GM11168 (cell line): ENCODE data around the gene TXNRD1.
"Not testable (repeated sequence)": the region's sequence is repeated elsewhere in the genome, so short reads cannot be mapped to it uniquely, and the experiment has no call there.

Experiments
- in situ Hi-C: fragments of 300-500 bp; cut with MboI; formaldehyde crosslinking; loops from one replicate; pipeline ENCODE4 v1.12.0; 2022; ENCODE audit warnings: low sequenced_read_pairs; ENCODE audit not compliant: unreplicated experiment

Gene TXNRD1

GRCh38 chr12:104385510-104385909, 169.9 kb downstream of the TXNRD1 start:
- in situ Hi-C loops = loop anchor here (10.0 kb wide), 1 partner anchor 679 kb away; no protein-coding TSS in a partner anchor

- in situ Hi-C loops = loop anchor here (10.0 kb wide), 1 partner anchor 678 kb away; no protein-coding TSS in a partner anchor
Measured at GRCh38 chr12:104386461-104386860, 170.9 kb downstream of the TXNRD1 start.

DNA sequence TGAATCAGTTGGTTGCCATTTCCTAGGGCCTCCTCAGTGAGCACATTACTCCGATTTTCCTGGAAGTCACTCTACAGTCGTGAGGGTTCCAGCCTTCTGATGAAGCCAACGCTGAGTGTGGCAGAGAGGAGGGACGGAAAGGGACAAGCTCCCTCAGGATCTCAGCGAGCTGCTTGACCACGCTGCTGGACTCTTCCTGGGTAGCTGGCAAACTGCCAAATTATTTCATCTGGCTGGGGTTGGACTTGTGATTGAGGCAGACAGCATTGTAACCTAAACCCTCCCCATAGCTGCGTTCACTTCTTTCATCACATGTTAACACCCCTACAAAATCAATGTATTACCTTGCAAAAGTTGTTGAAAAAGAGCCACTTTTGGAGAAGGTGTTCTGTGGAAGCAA, 171.6 kb downstream of the TXNRD1 start:
- in situ Hi-C loops = loop anchor here (10.0 kb wide), 1 partner anchor 678 kb away; no protein-coding TSS in a partner anchor

DNA sequence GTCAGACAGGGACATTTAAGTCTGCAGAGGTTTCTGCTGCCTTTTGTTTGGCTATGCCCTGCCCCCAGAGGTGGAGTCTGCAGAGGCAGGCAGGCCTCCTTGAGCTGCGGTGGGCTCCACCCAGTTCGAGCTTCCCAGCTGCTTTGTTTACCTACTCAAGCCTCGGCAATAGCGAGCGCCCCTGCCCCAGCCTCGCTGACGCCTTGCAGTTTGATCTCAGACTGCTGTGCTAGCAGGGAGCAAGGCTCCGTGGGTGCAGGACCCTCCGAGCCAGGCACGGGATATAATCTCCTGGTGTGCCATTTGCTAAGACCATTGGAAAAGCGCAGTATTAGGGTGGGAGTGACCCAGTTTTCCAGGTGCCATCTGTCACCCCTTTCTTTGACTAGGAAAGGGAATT, 178.5 kb downstream of the TXNRD1 start:
- in situ Hi-C loops = not testable (repeated sequence)
